Measurements from ENCODE around the gene ATXN10. TPM values are rescaled to one million over a fixed set of nuclear protein-coding genes. Genes with fewer than 3 reads are reported as not detected.

ATXN10 gene
- total RNA-seq, 1 experiment from 2014 or later, result 303 TPM

DNA sequence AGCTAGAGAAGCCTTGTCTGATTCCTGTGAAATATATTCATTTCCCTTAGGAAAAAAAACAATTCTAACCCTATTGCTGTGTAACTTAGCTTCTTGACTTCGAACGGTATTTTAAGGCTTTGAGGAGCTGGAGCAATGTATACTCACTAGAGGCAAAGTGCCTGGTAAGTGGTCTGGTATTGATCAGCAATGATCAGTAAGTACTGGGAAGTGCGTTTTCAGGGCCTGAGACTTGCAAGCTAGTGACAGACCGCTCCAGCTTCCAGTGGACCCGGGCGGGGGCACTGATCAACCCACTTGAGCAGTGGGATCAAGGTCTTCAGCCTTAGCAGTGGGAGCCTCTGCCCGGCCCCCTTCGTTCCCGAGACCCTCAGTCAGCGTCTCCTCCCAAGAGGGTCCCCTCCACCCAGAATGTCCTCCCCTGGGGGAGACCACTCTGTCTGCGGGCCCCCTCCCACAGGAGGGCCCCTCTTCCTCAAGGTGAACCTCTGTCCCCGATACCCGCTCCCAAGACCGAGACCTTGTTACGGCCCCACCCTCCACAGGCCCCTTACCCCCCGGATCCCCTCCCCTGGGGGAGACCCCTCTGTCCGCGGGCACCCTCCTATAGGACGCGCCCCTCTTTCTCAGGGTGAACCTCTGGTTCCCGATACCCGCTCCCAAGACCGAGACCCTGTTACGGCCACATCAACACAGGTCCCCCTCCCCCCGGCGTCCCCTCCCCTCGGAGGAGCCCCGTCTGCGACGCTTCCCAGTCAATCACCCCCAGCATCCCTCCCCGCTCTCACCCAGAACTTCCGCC is 452 bp upstream of the ATXN10 start:
- POLR2A ChIA-PET (ENCODE audit: unreplicated experiment), result interaction anchor here (0.5 to 1.2 kb wide), 8 partner anchors 10 to 1746 kb away, joined by 3 to 18 read pairs (median 6); no protein-coding TSS in a partner anchor

DNA sequence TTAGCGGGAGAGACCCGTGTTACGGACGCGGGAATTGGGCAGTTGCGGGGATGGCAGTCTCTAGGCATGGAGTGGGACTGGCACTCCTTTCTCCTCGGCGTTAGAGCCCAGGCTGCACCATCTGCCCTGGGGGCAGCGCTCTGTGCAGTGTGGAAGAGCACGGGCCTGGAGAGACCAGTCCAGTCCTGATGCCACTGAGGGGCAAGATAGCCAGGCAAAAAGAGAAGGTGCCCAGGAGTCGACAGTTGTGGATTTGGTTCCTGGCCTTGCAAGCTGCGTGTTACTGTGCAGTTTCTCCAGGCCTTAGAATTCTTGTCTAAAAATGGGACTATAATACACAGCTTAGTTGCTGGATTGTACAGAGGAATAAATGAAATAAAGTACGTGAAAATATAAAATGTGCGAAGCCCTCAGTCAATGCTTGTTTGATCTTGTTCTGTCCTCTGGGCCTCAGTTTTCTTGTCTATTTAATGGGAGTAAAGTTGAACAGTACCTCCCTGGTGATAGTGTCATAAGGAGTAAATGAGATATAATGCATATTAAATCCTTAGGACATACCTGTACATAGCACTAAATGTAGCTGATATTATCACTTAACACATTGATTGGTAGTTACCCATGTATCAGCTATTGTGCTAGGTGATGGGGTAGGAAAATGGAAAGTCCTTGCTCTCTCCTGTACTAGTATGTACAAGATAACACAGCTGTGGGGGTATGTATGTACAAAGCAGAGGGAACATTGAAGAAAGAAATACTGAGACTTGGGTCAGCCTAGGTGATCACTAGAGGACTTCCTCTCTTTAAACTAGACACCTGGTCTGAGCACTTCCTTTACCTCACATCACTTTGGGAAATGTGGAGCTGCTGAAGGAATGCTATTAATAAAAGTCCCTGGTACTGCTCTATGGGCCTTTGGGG is 1.2 kb downstream of the ATXN10 start:
- TF ChIP-seq EZH2 (IDR thresholded peaks at IDR 0.05; ENCODE audit: low read depth), result no peak
- no peak for TF ChIP-seq CTCF (conservative IDR thresholded peaks at IDR 0.05)
- DNase-seq, result no peak
- peak overlapping the region; percentile 88 for H2AFZ ChIP-seq
- no peaks in the 10 kb centered on the region for H3K9me2 ChIP-seq (ENCODE audit: insufficient read depth)
- H3K4me1 ChIP-seq (replicated peaks; ENCODE audit: insufficient read depth), result peaks cover 60% of the 10 kb centered on the region
- H3K4me3 ChIP-seq, result peak overlapping the region; percentile 69
- H3K36me3 ChIP-seq (ENCODE audit: low read depth), result peaks cover 21% of the 10 kb centered on the region
- peaks cover 26% of the 10 kb centered on the region; the same call in 1 of the 2 replicates for H3F3A ChIP-seq (ENCODE audit: insufficient read depth, low read depth)
- no peaks in the 10 kb centered on the region for H3K27me3 ChIP-seq (ENCODE audit: insufficient read depth, low read depth)
- intact Hi-C loops (cut with micrococcal nuclease; ENCODE audit: unreplicated experiment), result no loop called here
- H3K79me2 ChIP-seq (ENCODE audit: low read depth), result peaks cover 57% of the 10 kb centered on the region
- no peaks in the 10 kb centered on the region for H4K20me1 ChIP-seq (ENCODE audit: insufficient read depth)
- peak overlapping the region; percentile 96 for H3K4me2 ChIP-seq
- ChIA-PET POLR2A (ENCODE audit: unreplicated experiment) (interaction anchor here (0.5 to 0.6 kb wide), 2 partner anchors 31 to 302 kb away, joined by 3 to 6 read pairs; no protein-coding TSS in a partner anchor), CTCF (no interaction called here)
- no peaks in the 10 kb centered on the region for H3K9me3 ChIP-seq (ENCODE audit: insufficient read depth, low read depth)
- H3K27ac ChIP-seq, result peak overlapping the region; percentile 73
- BruUV-seq (replicated peaks), result TSS peak; percentile 48

More for the DNA sequence above, 452 bp upstream of the ATXN10 start:
- CTCF ChIA-PET, result interaction anchor here (0.6 to 0.7 kb wide), 3 partner anchors 12 to 679 kb away, joined by 4 to 12 read pairs (median 7); no protein-coding TSS in a partner anchor
- DNase-seq, result no peak
- Histone ChIP-seq H3F3A (ENCODE audit: insufficient read depth, low read depth) (peaks cover 23% of the 10 kb centered on the region; the same call in 1 of the 2 replicates), H3K9me2 (ENCODE audit: insufficient read depth) (no peaks in the 10 kb centered on the region), H2AFZ (peak overlapping the region; percentile 79), H3K27me3 (ENCODE audit: insufficient read depth, low read depth) (no peaks in the 10 kb centered on the region), H3K4me1 (replicated peaks; ENCODE audit: insufficient read depth) (peaks cover 43% of the 10 kb centered on the region), H3K36me3 (ENCODE audit: low read depth) (peaks cover 11% of the 10 kb centered on the region), H3K9me3 (ENCODE audit: insufficient read depth, low read depth) (peaks cover 12% of the 10 kb centered on the region), H3K79me2 (ENCODE audit: low read depth) (peaks cover 41% of the 10 kb centered on the region), H3K4me3 (peak overlapping the region; percentile 69), H3K4me2 (peak overlapping the region; percentile 96), H3K27ac (peak overlapping the region; percentile 73), H4K20me1 (ENCODE audit: insufficient read depth) (no peaks in the 10 kb centered on the region)
- BruUV-seq (replicated peaks), result TSS peak; percentile 57
- no peak for TF ChIP-seq CTCF (conservative IDR thresholded peaks at IDR 0.05)
- no peak for TF ChIP-seq EZH2 (IDR thresholded peaks at IDR 0.05; ENCODE audit: low read depth)
- intact Hi-C loops (cut with micrococcal nuclease; ENCODE audit: unreplicated experiment), result no loop called here

Measured in PC-9 (cell line).